NCI-H526 treated with DMSO at 0.1 percent for 48 hours (cell line): ENCODE results near the gene PI4KA.
"Not testable (repeated sequence)": the region's sequence is repeated elsewhere in the genome, so short reads cannot be mapped to it uniquely, and the experiment has no call there.

Experiments
- DNase-seq: peaks from one replicate; lab custom pipeline; 2025; lab: John Stamatoyannopoulos, UW

The PI4KA gene

DNA sequence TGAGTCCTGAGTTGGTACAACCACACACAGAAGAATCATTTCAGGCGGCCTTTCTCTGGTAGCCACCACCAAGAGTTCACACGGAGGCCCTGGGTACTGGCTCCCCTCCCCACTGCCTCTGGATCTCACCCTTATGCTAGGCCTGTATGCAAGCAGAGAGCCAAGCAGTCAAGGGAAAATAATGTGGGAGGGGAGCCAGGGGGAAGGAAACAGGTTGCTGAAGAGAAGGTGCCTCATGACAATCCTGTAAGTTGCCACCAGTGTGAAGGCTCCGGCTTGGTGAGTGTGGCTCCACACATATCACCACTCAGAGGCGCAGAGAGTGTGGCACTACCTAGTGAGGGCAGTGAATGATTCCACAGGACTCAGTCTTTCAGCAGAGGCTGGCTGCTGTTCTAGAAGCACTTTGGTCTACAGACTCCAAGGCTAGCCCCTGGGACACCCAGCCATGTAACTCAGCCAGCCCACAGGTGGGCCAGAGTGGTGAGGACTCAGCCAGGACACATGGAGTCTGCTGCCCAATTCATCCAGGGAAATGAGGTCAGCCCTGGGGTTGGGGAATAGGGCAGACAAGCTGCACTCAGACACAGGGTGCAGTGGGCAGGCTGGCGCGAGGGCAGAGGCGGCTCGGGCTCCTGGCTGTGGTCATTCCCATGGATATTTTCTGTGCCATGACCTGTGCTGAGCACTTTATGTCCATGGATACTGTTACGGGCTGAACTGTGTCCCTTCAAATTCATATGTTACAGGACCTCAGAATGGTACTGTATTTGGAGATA, 133.7 kb downstream of the PI4KA start:
- no peak for DNase-seq

DNA sequence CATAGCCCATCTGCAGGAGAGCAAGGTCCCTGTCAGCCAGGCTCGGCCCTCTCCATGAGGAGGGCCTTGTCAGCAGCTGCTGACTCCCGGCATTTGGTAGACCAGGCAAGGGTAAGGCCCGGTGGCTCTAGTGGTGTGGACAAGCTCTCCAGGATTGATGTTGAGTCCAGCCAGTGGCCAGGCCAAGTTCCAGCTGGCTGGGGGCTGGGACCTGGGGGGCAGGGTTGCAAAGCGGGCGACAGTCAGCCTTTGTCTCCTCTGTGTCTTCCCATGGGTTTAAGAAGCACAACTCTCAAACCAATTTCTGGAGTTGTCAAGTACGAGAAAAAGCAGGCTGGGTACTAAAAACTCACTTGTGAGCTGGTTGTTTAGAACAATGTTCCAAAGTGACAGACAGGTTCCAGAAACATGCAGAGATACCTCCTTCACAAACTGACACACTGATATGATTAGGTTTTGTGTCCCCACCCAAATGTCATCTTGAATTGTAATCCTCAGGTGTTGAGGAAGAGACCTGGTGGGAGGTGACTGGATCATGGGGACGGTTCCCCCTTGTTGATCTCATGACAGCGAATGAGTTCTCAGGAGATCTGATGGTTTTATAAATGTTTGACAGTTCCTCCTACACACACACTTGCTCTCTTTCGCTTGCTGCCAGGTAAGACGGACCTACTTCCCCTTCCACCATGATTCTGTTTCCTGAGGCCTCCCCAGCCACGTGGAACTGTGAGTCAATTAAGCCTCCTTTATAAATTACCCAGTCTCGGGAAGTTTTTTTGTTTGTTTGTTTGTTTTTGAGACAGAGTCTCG, 137.0 kb downstream of the PI4KA start:
- DNase-seq: no peak

GRCh38 chr22:20720692-20721408, 137.8 kb downstream of the PI4KA start:
- DNase-seq: no peak

GRCh38 chr22:20718727-20719126, 139.9 kb downstream of the PI4KA start:
- DNase-seq: not testable (repeated sequence)

DNA sequence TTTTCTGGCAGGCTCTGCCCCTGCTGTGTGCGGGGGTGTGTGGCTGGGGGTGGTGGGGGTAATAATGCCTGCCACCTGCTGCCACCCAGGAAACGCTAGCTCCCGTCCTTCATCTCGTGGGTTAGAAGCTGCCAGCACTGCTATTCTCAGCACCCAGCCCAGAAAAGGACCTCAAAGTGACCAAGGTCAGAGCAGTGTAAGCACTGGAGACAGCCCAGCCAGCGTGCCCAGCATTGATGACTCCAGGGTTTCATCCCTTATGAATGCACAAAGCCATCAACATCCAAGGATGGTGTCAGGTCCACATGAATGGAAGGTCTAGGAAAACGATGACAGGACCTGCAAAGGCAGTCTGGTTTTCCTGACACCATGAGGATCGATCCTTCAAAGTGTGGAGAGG, 140.6 kb downstream of the PI4KA start:
- not testable (repeated sequence) for DNase-seq

GRCh38 chr22:20717213-20717866, 141.3 kb downstream of the PI4KA start:
- DNase-seq: not testable (repeated sequence)

DNA sequence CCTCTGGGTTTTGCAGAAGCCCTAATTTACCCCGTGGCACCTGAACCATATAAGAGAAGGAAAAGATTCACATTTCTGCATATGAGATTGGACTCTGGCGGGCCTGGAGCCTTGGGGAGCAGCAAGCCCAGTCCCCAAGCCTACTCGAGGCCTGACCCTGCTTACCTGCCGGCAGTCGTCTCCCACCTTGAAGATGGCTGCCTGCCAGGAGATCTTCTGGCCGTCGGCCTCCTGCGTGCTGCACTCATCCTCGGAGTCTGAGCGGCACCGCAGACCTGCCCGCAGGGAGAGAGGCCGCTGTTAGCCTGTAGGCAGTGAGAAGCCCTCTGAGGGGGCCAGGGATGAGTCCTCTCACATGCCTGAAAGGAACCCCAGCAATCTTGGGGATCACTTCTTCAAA, 145.5 kb downstream of the PI4KA start:
- DNase-seq: not testable (repeated sequence)

GRCh38 chr22:20709966-20710365, 148.6 kb downstream of the PI4KA start:
- not testable (repeated sequence) for DNase-seq

GRCh38 chr22:20707549-20708118, 151.0 kb downstream of the PI4KA start:
- DNase-seq: not testable (repeated sequence)

GRCh38 chr22:20703816-20704609, 154.6 kb downstream of the PI4KA start:
- not testable (repeated sequence) for DNase-seq

- DNase-seq: not testable (repeated sequence)
Measured at GRCh38 chr22:20703414-20703806, 155.2 kb downstream of the PI4KA start.

- peak; percentile 75 for DNase-seq
Measured at GRCh38 chr22:20702546-20703413, 155.8 kb downstream of the PI4KA start.

DNA sequence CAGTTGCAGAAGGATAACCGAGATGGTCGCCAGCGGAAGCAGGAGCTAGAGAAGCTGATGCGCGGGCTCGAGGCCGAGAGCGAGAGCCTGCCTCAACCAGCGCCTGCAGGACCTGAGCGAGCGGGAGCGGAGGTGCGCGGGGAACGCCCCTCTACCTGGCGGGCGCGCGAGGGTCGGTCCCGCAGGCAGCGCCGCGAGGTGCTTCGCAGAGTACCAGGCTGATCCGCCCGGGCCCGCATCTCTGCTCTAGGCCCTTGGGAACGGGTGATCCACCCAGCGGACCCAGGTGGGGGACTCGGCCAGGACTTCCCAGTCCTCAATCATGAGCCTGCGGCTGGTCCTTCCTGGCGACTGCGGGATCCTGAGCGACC, 156.5 kb downstream of the PI4KA start:
- not testable (repeated sequence) for DNase-seq

GRCh38 chr22:20701680-20702136, 156.9 kb downstream of the PI4KA start:
- not testable (repeated sequence) for DNase-seq

DNA sequence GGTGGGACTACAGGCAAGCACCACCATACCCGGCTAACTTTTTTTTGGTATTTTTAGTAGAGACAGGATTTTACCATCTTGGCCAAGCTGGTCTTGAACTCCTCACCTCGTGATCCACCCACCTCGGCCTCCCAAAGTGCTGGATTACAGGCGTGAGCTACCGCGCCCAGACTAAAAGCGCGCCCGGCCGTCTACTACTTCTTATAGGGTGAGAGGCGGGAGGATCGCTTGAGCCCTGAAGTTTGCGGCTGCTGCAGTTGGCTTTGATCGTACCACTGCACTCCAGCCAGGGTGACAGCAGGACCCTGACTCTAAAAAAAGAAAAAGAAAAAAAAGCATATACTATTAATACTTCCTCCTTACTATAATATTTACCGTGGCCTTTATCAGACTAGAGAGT, 158.3 kb downstream of the PI4KA start:
- not testable (repeated sequence) for DNase-seq

DNA sequence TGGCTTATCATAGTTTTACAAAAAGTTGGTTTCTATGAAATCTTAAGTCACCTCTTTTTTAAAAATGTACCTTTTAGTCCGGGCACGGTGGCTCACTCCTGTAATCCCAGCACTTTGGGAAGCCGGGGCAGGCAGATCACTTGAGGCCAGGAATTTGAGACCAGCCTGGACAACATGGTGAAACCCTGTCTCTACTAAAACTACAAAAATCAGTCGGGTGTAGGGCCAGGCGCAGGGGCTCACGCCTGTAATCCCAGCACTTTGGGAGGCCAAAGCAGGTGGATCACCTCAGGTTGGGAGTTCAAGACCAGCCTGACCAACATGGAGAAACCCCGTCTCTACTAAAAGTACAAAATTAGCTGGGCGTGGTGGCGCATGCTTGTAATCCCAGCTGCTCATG, 158.8 kb downstream of the PI4KA start:
- not testable (repeated sequence) for DNase-seq

DNA sequence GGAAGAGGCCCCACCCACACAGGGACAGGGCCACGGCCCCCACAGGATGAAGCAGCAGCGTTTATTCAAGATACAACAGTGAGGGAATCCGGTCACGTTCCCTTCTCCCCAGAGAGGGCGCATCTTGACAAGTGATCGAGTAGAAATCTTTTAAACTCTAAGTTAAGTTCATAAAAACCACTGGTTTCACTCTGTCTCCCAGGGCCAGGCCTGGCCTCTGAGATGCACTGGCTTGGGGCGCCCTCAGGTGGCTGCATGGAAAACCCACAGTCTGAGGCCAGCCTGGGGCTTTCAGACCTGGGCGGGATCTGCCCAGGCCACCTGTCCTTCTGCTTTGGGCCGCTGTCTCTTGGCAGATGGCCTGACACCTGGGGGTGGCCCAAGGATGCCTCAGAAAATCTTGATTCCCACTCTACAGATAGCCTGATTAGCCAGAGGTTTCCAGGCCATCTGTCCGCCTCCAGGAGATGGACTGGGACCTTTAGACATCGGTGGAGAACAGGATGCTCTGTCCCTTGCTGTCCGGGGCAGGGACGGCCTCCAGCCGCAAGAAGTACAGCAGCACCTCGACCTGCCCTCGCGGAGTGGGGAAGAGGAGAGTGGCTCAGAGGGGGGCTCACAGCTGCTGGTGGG, 161.0 kb downstream of the PI4KA start:
- DNase-seq: peak; percentile 2

DNA sequence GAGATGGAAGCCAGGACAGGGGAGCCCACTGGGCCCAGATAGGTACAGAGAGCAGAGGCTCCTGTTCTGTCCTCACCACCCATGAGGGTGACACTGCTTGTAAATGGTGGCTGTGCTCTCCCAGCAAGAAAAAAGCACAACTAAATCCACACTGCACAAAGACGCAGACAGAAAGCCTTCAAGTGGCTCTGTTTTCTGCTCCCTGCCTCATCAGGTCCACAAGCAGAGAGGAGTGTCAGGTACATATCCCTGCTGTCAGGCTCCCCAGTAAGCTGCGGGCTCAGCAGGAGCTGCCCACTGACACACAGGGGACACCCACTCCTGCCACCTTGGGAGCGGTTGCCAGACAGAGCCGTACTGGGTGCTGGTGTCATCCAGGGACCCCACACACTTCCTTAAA, 162.6 kb downstream of the PI4KA start:
- not testable (repeated sequence) for DNase-seq

GRCh38 chr22:20695205-20695604, 163.4 kb downstream of the PI4KA start:
- DNase-seq: not testable (repeated sequence)
